ENCODE measurements around the gene ZC3H12A.
A peak's percentile ranks its signal among the peaks of the same experiment; 100 is the strongest.

ZC3H12A gene

GRCh38 chr1:37481289-37482003 is 7.1 kb downstream of the ZC3H12A start:
- no peak for DNase-seq (ENCODE audit: low spot score)
- no peak overlapping the region for H3K4me3 ChIP-seq
- TF ChIP-seq CTCF (IDR thresholded peaks at IDR 0.05), result no peak
- peak overlapping the region; percentile 98 to 99 for H3K27ac ChIP-seq

GRCh38 chr1:37482004-37482785 is 7.8 kb downstream of the ZC3H12A start:
- no peak for TF ChIP-seq CTCF (IDR thresholded peaks at IDR 0.05)
- DNase-seq (ENCODE audit: low spot score), result no peak
- no peak overlapping the region for H3K4me3 ChIP-seq
- H3K27ac ChIP-seq, result peak overlapping the region in 1 of 2 donors; percentile 98

- TF ChIP-seq CTCF (IDR thresholded peaks at IDR 0.05), result no peak
- Histone ChIP-seq H3K27ac (peak overlapping the region; percentile 83 to 93), H3K4me3 (no peak overlapping the region)
- peak; percentile 71 for DNase-seq (ENCODE audit: low spot score)
Measured at GRCh38 chr1:37482796-37483744, 8.7 kb downstream of the ZC3H12A start.

GRCh38 chr1:37483785-37484184 is 9.4 kb downstream of the ZC3H12A start:
- no peak overlapping the region for H3K4me3 ChIP-seq
- no peak for TF ChIP-seq CTCF (IDR thresholded peaks at IDR 0.05)
- H3K27ac ChIP-seq, result peak overlapping the region; percentile 83 to 93

GRCh38 chr1:37484325-37485051 is 10.1 kb downstream of the ZC3H12A start:
- no peak overlapping the region for H3K4me3 ChIP-seq
- peak overlapping the region; percentile 83 to 93 for H3K27ac ChIP-seq
- DNase-seq (ENCODE audit: low spot score), result no peak
- TF ChIP-seq CTCF (IDR thresholded peaks at IDR 0.05), result no peak

More at GRCh38 chr1:37483785-37484184, 9.4 kb downstream of the ZC3H12A start:
- DNase-seq (ENCODE audit: low spot score), result no peak
